Mesenchymal stem cell (in vitro differentiated cells and primary cell): ENCODE data around the gene ZNF341.
A peak's percentile ranks its signal among the peaks of the same experiment; 100 is the strongest.
"Not testable (repeated sequence)": the region's sequence is repeated elsewhere in the genome, so short reads cannot be mapped to it uniquely, and the experiment has no call there.

Experiments used
- DNase-seq: peaks from one replicate; pipeline ENCODE4 v3.0.0-alpha.2; 2013
- H2AFZ ChIP-seq: one replicate; pipeline ENCODE4 v1.6.1; 2013; ENCODE audit warnings: low read depth, mild to moderate bottlenecking, control low read depth, inconsistent platforms, low read length, moderate library complexity
- H2AK5ac ChIP-seq: 2 replicates; pipeline ENCODE4 v1.6.1; 2013; ENCODE audit warnings: low read length, moderate library complexity, mild to moderate bottlenecking, inconsistent platforms; ENCODE audit not compliant: severe bottlenecking
- H2BK120ac ChIP-seq: one replicate; pipeline ENCODE4 v1.6.1; 2013; ENCODE audit warnings: low read depth, mild to moderate bottlenecking, inconsistent platforms, low read length, moderate library complexity
- H2BK12ac ChIP-seq, 2 experiments: one replicate each; pipeline ENCODE4 v1.6.1; 2013; ENCODE audit warnings: inconsistent platforms in 2 of 2, low read length in 2 of 2, mild to moderate bottlenecking in 2 of 2, moderate library complexity in 2 of 2, control low read depth in 1 of 2
- H2BK15ac ChIP-seq: one replicate; pipeline ENCODE4 v1.6.1; 2013; ENCODE audit warnings: mild to moderate bottlenecking, low read depth, inconsistent platforms; ENCODE audit not compliant: poor library complexity, severe bottlenecking
- H2BK5ac ChIP-seq: 2 replicates; pipeline ENCODE4 v1.6.1; 2013; ENCODE audit warnings: low read depth, mild to moderate bottlenecking, low read length, control low read depth, inconsistent platforms; ENCODE audit not compliant: poor library complexity, severe bottlenecking
- H3K14ac ChIP-seq, 2 experiments: one replicate each; pipeline ENCODE4 v1.6.1; 2013; ENCODE audit warnings: inconsistent platforms in 2 of 2, low read length in 2 of 2, control low read depth in 1 of 2, mild to moderate bottlenecking in 1 of 2, moderate library complexity in 1 of 2
- H3K18ac ChIP-seq, 2 experiments: one replicate each; pipeline ENCODE4 v1.6.1; 2013; ENCODE audit warnings: inconsistent platforms in 2 of 2, low read length in 2 of 2, control low read depth in 1 of 2, low read depth in 1 of 2, mild to moderate bottlenecking in 1 of 2
- H3K23ac ChIP-seq, 2 experiments: one replicate each; pipeline ENCODE4 v1.6.1; 2013; ENCODE audit warnings: inconsistent platforms in 2 of 2, low read length in 2 of 2, mild to moderate bottlenecking in 2 of 2, moderate library complexity in 2 of 2, control low read depth in 1 of 2
- H3K27ac ChIP-seq: 2 replicates; pipeline ENCODE4 v1.5.1; 2013; ENCODE audit warnings: mild to moderate bottlenecking, moderate library complexity, low read length, control low read depth, inconsistent platforms; ENCODE audit not compliant: poor library complexity, severe bottlenecking
- H3K27me3 ChIP-seq, 2 experiments: 2 replicates each; pipeline versions ENCODE4 v1.6.1 to v1.7.0; 2013; ENCODE audit warnings: low read length in 2 of 2, mild to moderate bottlenecking in 2 of 2, moderate library complexity in 2 of 2, control low read depth in 1 of 2, inconsistent platforms in 1 of 2; ENCODE audit not compliant: control insufficient read depth in 1 of 2, insufficient read depth in 1 of 2
- H3K36me3 ChIP-seq, 2 experiments: 2 replicates each; pipeline versions ENCODE4 v1.6.1 to v1.7.0; 2013; ENCODE audit warnings: low read length in 2 of 2, control low read depth in 1 of 2, inconsistent platforms in 1 of 2, low read depth in 1 of 2, mild to moderate bottlenecking in 1 of 2; ENCODE audit not compliant: insufficient read depth in 2 of 2, control insufficient read depth in 1 of 2
- H3K4ac ChIP-seq, 2 experiments: one replicate each; pipeline ENCODE4 v1.6.1; 2013; ENCODE audit warnings: inconsistent platforms in 2 of 2, low read length in 2 of 2, mild to moderate bottlenecking in 2 of 2, moderate library complexity in 2 of 2, control low read depth in 1 of 2, low read depth in 1 of 2
- H3K4me1 ChIP-seq: 2 replicates; pipeline ENCODE4 v1.6.1; 2013; ENCODE audit warnings: low read depth, low read length, control low read depth; ENCODE audit not compliant: control insufficient read depth, insufficient read depth
- H3K4me2 ChIP-seq: 2 replicates; pipeline ENCODE4 v1.6.1; 2013; ENCODE audit warnings: low read length, mild to moderate bottlenecking, inconsistent platforms; ENCODE audit not compliant: poor library complexity, severe bottlenecking
- H3K4me3 ChIP-seq, 2 experiments: 2 replicates each; pipeline versions ENCODE4 v1.5.1 to v1.7.0; 2013; ENCODE audit warnings: low read length in 2 of 2, mild to moderate bottlenecking in 2 of 2, control low read depth in 1 of 2, low read depth in 1 of 2; ENCODE audit not compliant: insufficient read depth in 1 of 2
- H3K79me1 ChIP-seq: replicated peaks from 2 replicates; pipeline ENCODE4 v1.6.1; 2013; ENCODE audit warnings: mild to moderate bottlenecking, control low read depth, low read length, inconsistent platforms; ENCODE audit not compliant: poor library complexity, severe bottlenecking
- H3K9ac ChIP-seq: 2 replicates; pipeline ENCODE4 v1.7.0; 2013; ENCODE audit warnings: mild to moderate bottlenecking, low read length, moderate library complexity
- H3K9me3 ChIP-seq: 2 replicates; pipeline ENCODE4 v1.7.0; 2013; ENCODE audit warnings: mild to moderate bottlenecking, low read length; ENCODE audit not compliant: control insufficient read depth
- H4K8ac ChIP-seq: one replicate; pipeline ENCODE4 v1.6.1; 2013; ENCODE audit warnings: inconsistent platforms, mild to moderate bottlenecking, low read length, moderate library complexity
- H4K91ac ChIP-seq: one replicate; pipeline ENCODE4 v1.6.1; 2013; ENCODE audit warnings: mild to moderate bottlenecking, low read length, inconsistent platforms
- WGBS: methylation state at CpG from one replicate; pipeline ENCODE4 v1.1.7; 2013; ENCODE audit warnings: mixed read lengths; 5-methylcytosine and 5-hydroxymethylcytosine counted together

Gene ZNF341

GRCh38 chr20:33697129-33697528 is 34.7 kb upstream of the ZNF341 start:
- Histone ChIP-seq H3K4me1 (peaks cover 5% of the 10 kb centered on the region), H3K27me3 (no peaks in the 10 kb centered on the region), H3K79me1 (no peaks in the 10 kb centered on the region), H3K4me3 (peak overlapping the region in 1 of 2 experiments; percentile 45), H2AK5ac (no peak overlapping the region), H3K18ac (no peak overlapping the region), H2BK5ac (no peak overlapping the region), H3K9ac (peak overlapping the region; percentile 74), H3K4me2 (no peak overlapping the region), H3K14ac (no peak overlapping the region), H2AFZ (no peak overlapping the region), H3K36me3 (no peaks in the 10 kb centered on the region), H3K23ac (no peak overlapping the region), H3K27ac (no peak overlapping the region), H3K9me3 (no peaks in the 10 kb centered on the region), H2BK120ac (no peak overlapping the region), H4K91ac (no peak overlapping the region), H4K8ac (no peak overlapping the region), H2BK12ac (no peak overlapping the region), H3K4ac (no peak overlapping the region), H2BK15ac (no peak overlapping the region)
- DNase-seq: no peak
- WGBS: 80% methylated on average over 8 of the region's 8 CpGs

GRCh38 chr20:33698966-33699365 is 32.8 kb upstream of the ZNF341 start:
- not testable (repeated sequence) for H3K9ac ChIP-seq, H3K9me3 ChIP-seq, H2AFZ ChIP-seq, H3K4me2 ChIP-seq, H3K18ac ChIP-seq, H4K91ac ChIP-seq, H3K14ac ChIP-seq, DNase-seq, H3K27me3 ChIP-seq, H4K8ac ChIP-seq, H3K23ac ChIP-seq, H3K79me1 ChIP-seq, H3K36me3 ChIP-seq, H3K4me3 ChIP-seq, H2BK120ac ChIP-seq, H2AK5ac ChIP-seq, H3K4me1 ChIP-seq, H2BK12ac ChIP-seq, H2BK15ac ChIP-seq, H3K27ac ChIP-seq, H3K4ac ChIP-seq, H2BK5ac ChIP-seq
- 95% methylated on average over 8 of the region's 27 CpGs for WGBS

- not testable (repeated sequence) for H2BK15ac ChIP-seq, H2AFZ ChIP-seq, H3K23ac ChIP-seq, H3K4me2 ChIP-seq, H3K9me3 ChIP-seq, H3K4me3 ChIP-seq, H2BK5ac ChIP-seq, H2AK5ac ChIP-seq, H2BK120ac ChIP-seq, H2BK12ac ChIP-seq, H3K14ac ChIP-seq, H3K79me1 ChIP-seq, H4K91ac ChIP-seq, H3K9ac ChIP-seq, H3K27ac ChIP-seq, H3K4me1 ChIP-seq, H3K4ac ChIP-seq, H3K18ac ChIP-seq, H3K27me3 ChIP-seq, H3K36me3 ChIP-seq, H4K8ac ChIP-seq, DNase-seq
- WGBS: 97% methylated on average over 41 of the region's 45 CpGs
Observed at GRCh38 chr20:33700696-33701441, 30.9 kb upstream of the ZNF341 start.

GRCh38 chr20:33701629-33702450 is 30.0 kb upstream of the ZNF341 start:
- no peak overlapping the region for H3K23ac ChIP-seq
- H2AFZ ChIP-seq: no peak overlapping the region
- no peak overlapping the region for H4K8ac ChIP-seq
- H3K4me1 ChIP-seq: no peaks in the 10 kb centered on the region
- H3K9me3 ChIP-seq: no peaks in the 10 kb centered on the region
- H2BK120ac ChIP-seq: no peak overlapping the region
- no peak overlapping the region for H3K18ac ChIP-seq
- no peak overlapping the region for H3K4me2 ChIP-seq
- no peak overlapping the region for H3K4ac ChIP-seq
- no peak overlapping the region for H2BK15ac ChIP-seq
- no peak overlapping the region for H3K4me3 ChIP-seq
- no peak overlapping the region for H2BK5ac ChIP-seq
- no peaks in the 10 kb centered on the region for H3K27me3 ChIP-seq
- H2BK12ac ChIP-seq: no peak overlapping the region
- no peak overlapping the region for H3K9ac ChIP-seq
- no peak overlapping the region for H2AK5ac ChIP-seq
- no peaks in the 10 kb centered on the region for H3K36me3 ChIP-seq
- no peak overlapping the region for H4K91ac ChIP-seq
- no peaks in the 10 kb centered on the region for H3K79me1 ChIP-seq
- no peak overlapping the region for H3K14ac ChIP-seq
- DNase-seq: no peak
- no peak overlapping the region for H3K27ac ChIP-seq
- 92% methylated on average over 18 of the region's 27 CpGs for WGBS
